Fibroblast of skin of back (primary cell): ENCODE results near the gene LIN37.
"Not testable (repeated sequence)": the region's sequence is repeated elsewhere in the genome, so short reads cannot be mapped to it uniquely, and the experiment has no call there.

ENCODE experiments used
- DNase-seq: peaks from one replicate; pipeline ENCODE4 v3.0.0-alpha.2; 2013

Gene LIN37

DNA sequence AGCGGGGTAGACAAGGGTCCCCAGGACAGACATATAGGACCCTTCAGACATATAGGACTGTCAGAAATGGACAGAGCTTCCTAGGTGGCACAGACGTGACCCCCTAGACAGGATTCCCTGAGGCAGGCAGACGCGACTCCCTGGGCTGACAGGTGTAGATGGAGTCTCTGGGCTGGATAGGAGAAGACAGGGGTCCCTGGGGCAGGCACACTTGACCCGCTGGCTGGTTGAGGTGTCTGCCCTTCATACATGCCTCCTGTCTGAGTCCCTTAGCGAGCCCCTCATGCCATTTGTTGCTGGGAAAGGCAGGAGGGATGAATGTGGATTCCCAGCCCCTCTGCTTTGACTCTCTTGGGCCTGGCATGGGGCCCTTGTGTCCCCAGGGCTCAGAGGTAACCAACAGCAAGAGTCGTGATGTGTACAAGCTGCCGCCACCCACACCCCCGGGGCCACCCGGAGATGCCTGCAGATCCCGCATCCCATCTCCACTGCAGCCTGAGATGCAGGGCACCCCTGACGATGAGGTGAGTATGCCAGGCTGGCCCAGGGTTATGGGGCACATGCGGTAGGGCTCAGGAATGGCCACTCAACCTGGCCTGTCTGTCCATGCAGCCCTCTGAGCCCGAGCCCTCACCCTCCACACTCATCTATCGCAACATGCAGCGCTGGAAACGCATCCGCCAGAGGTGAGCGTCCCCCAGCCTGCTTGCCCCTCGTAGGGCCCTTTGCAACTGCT, 5.4 kb downstream of the LIN37 start:
- no peak for DNase-seq

DNA sequence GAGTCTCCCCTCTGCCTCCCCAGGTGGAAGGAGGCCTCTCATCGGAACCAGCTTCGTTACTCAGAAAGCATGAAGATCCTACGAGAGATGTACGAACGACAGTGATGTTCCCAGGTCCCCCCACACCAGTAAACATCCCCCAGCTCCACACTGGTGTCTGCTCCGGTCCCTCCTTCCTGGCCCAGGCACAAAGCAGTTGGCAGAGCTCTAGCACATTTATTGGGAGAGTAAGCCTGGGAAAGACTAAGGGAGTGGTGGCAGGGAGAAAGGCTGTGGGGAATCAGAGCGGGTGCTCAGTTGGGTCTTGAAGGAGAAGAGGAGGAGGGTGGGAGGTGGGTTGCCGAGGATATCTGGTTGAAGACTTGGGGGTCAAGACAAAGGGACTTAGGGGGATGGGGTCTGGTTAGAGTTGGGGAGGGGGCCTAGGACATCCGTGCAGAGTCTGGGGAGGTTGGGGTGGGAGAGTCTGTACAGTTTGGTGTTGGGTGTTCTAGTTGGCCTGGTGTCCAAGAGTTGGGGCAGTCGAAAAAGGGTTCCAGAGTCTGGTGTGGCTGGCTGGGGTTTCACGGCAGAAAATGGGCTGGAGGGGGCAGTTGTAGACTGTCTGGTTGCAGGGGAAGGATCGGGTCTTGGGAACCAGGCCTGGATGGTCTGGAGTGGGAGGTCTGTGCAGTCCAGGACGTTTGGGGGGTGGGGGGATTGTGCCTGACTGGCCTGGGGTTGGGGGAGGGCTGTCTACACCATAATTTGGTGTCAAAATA, 6.2 kb downstream of the LIN37 start:
- DNase-seq: no peak

DNA sequence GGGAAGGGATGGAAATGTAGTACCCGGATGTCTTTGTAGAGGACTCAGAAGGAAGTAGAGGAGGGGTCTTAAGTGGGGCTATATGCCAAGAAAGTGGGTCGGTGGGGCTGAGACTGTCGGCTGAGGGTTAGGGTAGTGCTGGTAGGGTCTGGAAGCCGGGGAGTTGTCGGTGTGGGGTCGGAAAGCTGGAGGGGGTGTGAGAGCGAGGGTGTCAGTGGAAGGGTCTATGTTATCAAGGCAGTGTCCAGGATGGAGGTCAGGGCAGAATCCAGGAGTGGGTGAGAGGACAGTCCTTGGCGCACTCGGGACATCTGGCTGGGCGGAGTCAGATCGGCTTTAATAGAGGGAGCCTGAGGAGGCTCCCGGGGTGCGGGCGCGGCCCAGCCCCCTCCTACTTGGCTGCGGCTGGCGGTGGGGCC, 6.8 kb downstream of the LIN37 start:
- DNase-seq: no peak

DNA sequence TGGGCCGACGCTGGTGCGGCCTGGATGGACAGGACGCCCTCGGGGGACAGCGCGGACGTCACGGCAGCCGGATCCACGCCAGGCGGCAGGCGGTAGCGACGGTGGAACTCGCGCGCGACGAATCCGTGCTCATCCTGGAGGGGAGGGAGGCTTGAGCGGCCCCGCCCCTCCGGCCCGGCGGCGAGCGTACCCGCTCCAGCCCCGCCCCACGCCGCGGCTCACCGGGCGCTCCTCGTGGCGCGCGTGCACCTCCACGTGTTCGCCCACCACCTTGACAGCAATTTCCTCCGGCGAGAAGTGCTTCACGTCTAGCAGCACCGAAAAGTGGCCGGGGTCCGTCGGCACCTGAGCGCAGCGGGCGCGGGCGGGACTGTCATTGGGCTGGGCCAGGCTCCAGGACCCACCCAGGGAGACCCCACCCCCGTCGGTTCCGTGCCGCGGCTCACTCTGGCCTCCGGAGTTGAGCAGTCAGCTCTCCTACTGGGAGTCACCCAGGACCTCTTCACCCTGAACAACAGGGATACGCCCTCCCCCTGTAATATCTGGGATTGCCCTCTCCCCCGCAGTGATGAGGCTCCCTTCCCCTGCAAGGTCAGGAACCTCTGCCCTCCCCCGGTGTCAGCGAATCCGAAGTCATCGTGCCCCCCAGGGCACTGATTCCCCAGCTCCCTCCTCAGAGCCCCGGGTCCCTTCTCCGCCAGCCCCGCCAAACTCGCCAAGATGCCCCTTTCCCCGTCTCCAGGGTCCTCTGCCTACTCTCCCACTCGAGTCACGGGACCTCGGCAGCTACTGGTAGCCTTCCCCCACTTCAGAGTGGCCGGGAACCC, 7.4 kb downstream of the LIN37 start:
- peak; percentile 33 for DNase-seq

DNA sequence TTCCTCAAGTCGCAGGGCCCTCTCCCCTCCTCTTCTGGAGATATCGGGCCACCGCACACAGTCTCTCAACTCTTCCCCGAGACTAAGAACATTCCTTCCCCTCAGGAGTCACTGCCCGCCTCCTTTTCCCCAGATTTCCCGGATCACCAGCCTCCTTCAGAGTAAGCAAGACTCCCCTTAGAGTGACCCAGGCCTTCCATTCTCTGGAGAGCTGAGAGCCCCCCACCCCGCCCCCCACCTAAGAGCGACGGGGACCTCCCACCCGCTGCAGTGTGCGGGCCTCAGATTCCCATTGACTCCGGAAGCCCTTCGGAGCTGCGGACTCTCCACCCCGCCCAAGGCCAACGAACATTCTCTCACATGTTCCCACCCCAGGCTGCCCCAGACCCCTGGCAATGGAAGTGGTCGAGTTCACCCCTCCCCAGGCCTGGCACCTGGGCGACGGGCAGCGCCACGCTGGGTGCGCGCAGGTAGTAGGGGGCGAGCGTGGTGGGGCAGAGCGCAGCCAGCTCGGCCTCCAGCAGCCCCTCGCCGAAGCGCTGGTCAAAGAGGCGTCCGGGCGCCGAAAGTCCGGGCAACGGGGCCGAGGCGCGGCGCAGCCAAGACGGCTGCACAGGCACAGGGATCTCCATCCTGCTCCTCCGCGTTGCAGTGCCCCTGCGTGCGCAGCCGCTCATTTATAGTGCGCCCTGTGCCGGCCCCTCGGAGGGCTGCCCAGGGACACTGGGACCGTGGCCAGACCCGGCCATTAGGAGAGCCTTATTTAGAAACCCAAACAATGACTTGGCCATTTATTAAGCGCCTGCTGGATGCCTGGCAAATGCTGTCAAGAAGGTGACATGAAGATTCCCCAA, 8.2 kb downstream of the LIN37 start, which contains the start of gene HSPB6:
TSS of gene HSPB6 (minus strand) at position 653 of the 854 bp plus-strand sequence. CDS start at position 632, 21 bp downstream.
- peak; percentile 68 for DNase-seq

DNA sequence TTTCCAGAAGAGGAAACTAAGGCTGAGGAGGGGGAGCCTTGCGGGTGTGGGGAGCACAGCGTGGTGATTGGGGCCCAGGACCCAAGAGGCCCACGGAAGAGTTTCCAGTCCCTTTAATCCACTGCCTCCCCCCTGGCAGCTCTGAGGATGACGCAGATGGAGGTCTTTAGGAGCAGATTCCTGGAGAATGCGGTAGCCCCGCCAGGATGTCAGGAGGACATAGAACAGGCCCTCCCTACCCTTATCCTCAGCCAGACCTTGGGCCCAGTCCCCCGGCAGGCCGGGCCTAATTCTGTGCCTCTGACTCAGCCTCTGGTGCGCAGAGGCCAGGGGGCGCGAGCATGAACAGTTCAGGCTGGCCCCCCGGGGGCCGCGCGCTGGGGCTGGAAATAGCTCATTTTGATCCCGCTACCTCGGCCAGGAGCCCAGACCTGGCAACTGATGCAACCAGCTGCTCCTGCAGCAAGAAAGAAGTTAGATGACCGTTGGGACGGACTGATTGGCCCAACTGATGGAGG, 8.9 kb downstream of the LIN37 start:
- peak; percentile 94 for DNase-seq

DNA sequence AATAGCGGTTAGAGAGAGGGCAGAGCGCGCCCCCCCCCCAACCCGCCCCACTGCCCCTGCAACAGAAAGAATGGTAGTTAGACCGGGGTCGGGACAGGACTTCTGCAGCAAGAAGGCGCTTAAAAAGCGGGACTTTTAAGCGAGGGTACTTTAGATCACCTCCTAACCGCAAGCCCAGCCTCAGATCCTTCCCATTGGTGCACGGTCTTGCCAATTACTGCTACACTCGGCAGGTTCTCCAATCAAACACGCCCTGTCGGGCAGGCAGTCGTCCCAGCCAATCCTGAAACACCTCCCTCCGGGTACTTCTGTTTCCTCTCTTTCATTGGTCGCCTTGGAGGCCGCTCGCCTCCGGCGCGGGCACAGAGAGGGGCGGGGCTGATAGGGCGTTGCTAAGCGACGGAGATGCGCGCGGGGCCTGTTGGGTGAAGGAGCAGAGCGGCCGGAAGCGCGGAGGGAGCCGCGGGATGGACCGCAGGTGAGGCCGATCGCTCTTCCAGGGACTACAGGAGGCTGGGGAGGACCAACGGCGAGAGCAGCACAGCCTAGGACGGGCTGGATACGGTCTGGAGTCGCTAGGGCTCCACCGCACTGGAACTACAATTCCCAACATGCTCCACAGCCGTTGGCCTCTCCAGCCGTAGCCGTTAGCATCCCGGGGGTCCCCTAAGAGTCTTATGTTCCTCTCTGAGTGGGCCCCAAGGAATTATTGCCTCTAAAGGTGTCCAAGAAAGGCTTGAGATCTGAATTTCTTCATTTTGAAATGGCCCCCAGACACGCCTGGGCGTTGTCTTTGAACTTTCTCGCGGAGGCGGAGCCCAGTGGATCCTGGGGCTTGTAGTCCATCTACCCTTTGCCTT, 9.6 kb downstream of the LIN37 start, which contains the start of gene PROSER3:
TSS of gene PROSER3 (plus strand) at position 428 of the 860 bp plus-strand sequence. CDS start at position 468, 40 bp downstream.
- peak; percentile 99 for DNase-seq

DNA sequence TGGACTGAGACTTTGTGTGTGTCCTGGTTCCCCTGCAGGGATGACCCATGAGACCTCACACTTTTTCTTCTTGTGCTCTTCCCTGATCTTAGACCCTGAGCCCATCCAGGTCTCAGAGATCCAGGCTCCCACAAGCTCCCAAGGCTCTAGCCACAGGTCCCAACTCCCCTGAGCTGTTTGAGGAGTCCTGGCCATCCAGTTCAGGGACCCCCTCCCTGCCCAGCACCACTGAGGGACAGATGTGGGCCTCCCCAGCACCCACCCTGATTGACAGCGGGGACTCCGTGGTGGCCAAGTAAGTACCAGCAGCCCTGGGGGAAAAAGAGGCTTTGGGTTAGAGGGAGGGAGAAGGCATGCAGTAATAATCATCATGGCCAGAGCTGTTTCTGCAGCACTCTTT, 11.3 kb downstream of the LIN37 start:
- DNase-seq: no peak

DNA sequence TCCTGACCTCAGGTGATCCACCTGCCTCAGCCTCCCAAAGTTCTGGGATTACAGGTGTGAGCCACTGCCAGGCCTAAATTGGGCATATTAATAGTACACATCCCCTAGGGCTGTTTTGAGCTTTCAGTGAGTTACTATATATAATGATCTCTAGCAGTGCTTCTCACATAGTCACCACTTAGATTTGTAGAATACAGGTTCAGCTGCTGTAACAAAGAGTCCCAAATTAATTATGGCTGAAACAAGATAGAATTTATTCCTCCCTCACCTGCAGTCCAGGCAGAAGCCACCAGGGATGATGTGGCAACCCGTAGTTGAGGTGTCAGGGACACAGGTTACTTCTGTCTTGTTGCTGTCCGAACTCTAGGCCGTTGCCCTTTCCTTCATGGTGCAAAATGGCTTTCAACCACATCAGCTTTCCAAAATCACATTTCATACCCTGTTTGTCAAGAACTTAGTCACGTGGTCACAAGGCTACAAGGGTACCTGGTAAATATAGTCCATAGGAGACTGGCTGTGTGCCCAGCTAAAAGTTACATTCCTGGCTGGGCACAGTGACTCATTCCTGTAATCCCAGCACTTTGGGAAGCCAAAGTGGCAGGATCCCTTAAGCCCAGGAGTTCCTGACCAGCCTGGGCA, 12.5 kb downstream of the LIN37 start:
- DNase-seq: peak; percentile 22

DNA sequence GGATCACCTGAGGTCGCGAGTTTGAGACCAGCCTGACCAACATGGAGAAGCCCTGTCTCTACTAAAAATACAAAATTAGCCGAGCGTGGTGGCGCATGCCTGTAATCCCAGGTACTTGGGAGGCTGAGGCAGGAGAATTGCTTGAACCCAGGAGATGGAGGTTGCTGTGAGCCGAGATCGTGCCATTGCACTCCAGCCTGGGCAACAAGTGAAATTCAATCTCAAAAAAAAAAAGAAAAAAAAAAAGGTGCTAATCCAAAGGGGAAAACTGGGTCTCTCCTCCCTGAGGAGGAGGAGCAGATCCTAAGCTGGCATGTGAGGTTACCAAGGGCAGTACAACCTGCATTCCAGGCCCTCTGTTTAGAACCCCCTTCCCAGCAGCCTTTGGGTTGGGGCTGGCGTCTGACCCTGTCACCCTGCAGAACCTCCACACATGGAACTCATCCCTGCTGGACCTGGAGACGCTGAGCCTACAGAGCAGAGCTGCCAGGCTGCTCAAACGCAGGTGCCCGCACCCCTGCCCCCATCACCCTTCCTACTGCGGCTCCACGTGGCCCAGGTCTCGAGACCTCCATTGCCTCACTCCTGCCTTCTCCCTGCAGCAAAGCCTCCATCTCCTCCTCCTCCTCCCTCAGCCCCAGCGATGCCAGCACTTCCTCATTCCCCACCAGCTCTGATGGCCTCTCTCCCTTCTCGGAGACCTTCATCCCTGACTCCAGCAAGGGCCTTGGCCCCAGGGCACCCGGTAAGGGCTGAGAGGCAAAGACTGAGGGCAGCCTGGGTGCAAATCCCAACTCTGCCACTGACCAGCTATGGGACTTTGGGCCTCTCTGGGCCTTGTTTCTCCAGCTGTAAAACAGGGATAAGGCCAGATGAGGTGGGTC, 16.3 kb downstream of the LIN37 start:
- DNase-seq: no peak

DNA sequence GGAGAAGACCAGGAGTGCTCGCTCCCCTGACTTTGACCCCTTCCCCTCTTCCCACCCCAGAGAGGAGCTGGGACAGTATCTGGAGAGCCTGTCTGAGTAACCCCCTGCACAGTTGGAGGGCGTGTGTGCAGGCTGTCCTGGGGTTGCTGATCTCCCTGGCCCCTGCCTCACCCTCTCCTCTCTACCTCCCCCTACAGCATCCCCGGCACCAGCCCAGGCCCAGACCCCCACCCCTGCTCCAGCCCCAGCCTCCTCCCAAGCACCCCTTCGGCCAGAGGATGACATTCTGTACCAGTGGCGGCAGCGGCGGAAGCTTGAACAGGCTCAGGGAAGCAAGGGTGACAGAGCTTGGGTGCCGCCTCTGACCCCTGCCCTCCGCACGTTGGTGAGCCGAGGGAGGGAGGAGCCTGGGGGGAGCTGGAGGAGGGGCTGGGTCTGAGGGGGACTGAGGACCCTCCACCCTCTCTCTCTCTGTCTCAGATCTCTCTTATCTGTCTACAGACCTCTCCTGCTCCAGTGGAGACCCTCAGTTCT, 18.3 kb downstream of the LIN37 start:
- DNase-seq: no peak

DNA sequence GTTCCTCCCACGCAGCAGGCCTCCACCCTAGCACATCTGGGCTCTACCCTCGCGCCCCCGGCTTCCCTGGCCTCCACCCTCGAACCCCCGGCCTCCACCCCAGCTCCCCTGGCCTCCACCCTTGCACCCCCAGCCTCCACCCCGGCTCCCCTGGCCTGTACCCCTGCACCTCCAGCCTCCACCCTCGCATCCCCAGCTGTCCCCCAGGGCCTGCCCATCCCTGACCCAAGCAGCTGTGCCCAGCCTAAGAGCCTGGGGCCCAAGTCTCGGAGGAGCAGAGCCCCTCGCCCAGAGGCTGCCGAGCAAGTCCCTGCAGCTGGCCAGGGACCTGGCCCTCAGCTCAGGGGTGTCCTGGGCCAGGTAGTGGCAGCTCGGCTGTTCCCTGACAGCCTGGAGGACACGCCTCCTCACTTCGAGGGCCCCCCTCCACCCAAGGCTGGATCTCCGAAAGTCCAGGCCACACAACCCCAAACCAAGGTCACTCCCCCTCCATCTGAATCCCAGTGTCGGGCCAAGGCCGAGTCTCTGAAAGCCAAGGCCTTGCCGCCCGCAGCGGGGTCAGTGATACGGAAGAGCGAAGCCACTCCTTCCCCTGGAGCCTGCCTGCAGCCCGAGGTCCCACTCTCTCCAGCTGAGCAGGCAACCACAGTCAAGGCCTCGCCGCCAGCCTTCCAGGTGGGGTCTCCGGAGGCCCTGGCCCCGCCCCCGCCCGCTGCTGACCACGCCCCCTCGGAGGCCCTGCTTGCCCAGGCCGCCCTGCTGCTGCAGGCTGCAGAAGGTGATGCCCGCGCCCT, 19.1 kb downstream of the LIN37 start:
- no peak for DNase-seq

DNA sequence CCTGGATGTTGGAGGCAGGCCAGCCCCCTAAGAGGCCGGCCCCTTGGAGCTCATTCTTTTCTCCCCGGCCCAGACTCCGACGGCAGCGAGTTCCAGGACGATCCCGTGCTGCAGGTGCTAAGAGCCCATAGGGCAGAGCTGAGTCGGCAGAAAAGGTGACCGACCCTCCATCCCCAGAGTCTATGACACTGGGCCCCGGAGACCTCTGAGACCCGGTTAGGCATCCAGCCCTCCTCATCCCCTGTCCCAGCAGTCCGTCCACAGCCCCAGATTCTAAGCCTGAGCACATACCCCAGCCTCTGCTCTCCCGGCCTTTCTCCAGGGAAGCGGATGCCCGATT, 19.7 kb downstream of the LIN37 start:
- DNase-seq: no peak

DNA sequence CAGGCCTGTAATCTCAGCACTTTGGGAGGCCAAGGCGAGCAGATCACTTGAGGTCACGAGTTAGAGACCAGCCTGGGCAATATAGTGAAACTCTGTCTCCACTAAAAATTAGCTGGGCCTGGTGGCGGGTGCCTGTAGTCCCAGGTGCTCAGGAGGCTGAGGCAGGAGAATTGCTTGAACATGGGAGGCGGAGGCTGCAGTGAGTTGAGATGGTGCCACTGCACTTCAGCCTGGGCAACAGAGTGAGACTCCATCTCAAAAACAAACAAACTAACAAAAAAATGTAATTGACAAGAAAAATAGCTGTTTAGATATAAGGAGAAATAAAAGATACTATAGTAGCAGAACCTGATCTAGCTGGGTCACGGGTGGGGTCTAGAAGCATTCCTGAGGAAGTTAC, 24.0 kb downstream of the LIN37 start:
- not testable (repeated sequence) for DNase-seq

DNA sequence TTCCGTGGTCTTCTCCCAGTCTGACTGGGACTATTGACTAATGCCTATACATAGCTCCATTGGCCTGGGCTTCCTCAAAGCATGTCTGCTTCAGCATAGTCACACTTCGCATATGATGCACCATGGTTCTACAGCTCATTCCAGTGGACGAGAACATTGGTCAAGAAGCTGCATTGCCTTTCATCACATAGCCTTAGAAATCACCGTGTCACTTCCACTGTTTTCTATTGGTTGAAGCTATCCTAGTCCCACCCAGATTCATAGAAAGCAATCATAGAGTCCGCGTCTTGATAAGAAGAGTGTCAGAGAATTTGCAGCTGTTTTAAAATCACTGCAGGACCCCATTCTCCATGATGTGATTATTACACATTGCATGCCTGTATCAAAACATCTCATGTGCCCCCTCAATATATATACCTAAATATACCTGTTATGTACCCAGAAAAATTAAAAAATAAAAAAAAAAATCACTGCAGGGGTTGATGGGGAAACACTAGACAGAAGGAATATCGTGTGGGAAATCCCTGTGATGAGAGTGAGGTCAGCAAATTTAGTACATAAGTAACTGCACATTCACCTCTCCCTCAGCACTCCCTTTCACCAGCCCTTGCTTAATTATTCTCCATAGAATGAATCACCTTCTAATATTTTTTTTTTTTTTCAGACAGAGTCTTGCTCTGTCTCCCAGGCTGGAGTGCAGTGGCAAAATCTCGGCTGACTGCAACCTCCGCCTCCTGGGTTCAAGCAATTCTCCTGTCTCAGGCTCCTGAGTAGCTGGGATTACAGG, 24.8 kb downstream of the LIN37 start:
- DNase-seq: no peak

DNA sequence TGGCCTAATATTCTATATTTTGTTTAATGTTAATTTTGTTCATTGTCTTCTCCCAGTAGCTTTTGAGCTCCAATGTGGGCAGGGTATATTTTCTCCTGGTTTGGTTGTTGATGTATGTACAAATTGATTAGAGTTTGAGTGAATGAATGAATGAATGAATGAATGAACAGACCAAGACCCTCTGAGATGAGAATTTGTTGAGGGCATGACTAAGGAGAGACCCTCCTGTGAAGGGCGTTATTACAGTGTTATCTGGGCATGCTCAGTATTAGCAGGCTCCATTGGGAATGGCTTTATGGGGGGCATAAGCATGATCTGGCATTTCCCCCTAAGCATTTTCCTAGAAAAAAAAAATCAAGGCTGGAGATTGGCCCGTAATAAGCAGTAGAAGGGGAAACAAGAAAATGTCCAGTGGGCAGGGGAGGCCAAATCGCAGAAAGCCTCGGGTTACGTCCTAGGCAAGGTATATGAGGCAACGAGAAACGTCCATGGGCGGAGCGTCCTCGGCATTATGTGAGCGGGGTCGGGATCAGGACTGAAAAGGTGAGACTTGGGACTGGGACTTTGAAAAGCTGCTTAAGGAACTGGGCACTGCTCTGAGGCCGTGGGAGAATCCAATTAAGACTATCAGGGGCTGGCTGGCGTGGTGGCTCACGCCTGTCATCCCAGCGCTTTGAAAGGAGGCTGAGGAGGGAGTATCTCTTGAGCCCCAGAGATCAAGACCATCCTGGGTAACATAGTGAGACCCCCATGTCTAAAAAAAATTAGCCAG, 26.1 kb downstream of the LIN37 start:
- no peak for DNase-seq

DNA sequence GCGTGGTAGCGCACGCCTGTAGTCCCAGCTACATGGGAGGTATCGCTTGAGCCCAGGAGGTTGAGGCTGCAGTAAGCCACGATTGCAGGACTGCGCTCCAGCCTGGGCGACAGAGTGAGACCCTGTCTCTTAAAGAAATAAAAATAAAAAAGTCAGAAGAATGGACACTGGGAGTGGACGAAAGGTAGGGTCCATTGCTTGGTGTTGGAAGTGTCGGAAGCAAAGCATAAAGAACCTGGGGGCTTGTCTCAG, 26.6 kb downstream of the LIN37 start:
- no peak for DNase-seq
